NCI-H1417 treated with DMSO at 0.1 percent for 48 hours (cell line): Measurements from ENCODE around the gene IMP3.
"Not testable (repeated sequence)": the region's sequence is repeated elsewhere in the genome, so short reads cannot be mapped to it uniquely, and the experiment has no call there.

Experiments
- DNase-seq: peaks from one replicate; lab custom pipeline; 2025; lab: John Stamatoyannopoulos, UW

Gene IMP3

GRCh38 chr15:75650908-75651809, 11.1 kb upstream of the IMP3 start:
- DNase-seq: no peak

- DNase-seq: no peak
These were observed 9.8 kb upstream of the IMP3 start for GRCh38 chr15:75649848-75650247.

GRCh38 chr15:75649045-75649761, 9.2 kb upstream of the IMP3 start:
- DNase-seq: no peak

GRCh38 chr15:75648156-75649000, 8.4 kb upstream of the IMP3 start:
- no peak for DNase-seq

- DNase-seq: no peak
These were observed 7.5 kb upstream of the IMP3 start, which contains the start of gene SNX33 for GRCh38 chr15:75647370-75648155. SNX33 (plus strand) TSS chr15:75647912; CDS start chr15:75649103, 1,191 bp downstream.

- DNase-seq: no peak
These were observed 6.9 kb upstream of the IMP3 start for GRCh38 chr15:75646944-75647364.

- DNase-seq: no peak
These were observed 6.3 kb upstream of the IMP3 start for GRCh38 chr15:75646112-75646943.

- DNase-seq: no peak
These were observed 4.4 kb upstream of the IMP3 start for GRCh38 chr15:75644376-75644775.

- DNase-seq: no peak
These were observed 1.6 kb upstream of the IMP3 start for GRCh38 chr15:75641603-75642002.

GRCh38 chr15:75641179-75641503, 1.1 kb upstream of the IMP3 start:
- DNase-seq: no peak

- DNase-seq: peak; percentile 60
These were observed 607 bp upstream of the IMP3 start for GRCh38 chr15:75640483-75641178.

- no peak for DNase-seq
These were observed 774 bp downstream of the IMP3 start for GRCh38 chr15:75639191-75639708.

GRCh38 chr15:75637245-75638009, 2.6 kb downstream of the IMP3 start:
- no peak for DNase-seq

GRCh38 chr15:75636026-75636425, 4.0 kb downstream of the IMP3 start:
- no peak for DNase-seq

GRCh38 chr15:75633922-75634321, 6.1 kb downstream of the IMP3 start:
- DNase-seq: not testable (repeated sequence)

- no peak for DNase-seq
These were observed 8.1 kb downstream of the IMP3 start for GRCh38 chr15:75631935-75632334.

- DNase-seq: no peak
These were observed 14.3 kb downstream of the IMP3 start, which contains the start of gene SNUPN for GRCh38 chr15:75625542-75626347. SNUPN (minus strand) TSS chr15:75625725; CDS start chr15:75621051, 4,674 bp downstream.

- DNase-seq: no peak
These were observed 17.5 kb downstream of the IMP3 start for GRCh38 chr15:75622505-75622904.
